Measurements from ENCODE around the gene NMB.

Gene NMB

GRCh38 chr15:84620626-84621025 is 37.4 kb downstream of the NMB start:
- DNase-seq, result no peak

- no peak for DNase-seq
Measured at GRCh38 chr15:84616235-84616634, 41.8 kb downstream of the NMB start.

DNA sequence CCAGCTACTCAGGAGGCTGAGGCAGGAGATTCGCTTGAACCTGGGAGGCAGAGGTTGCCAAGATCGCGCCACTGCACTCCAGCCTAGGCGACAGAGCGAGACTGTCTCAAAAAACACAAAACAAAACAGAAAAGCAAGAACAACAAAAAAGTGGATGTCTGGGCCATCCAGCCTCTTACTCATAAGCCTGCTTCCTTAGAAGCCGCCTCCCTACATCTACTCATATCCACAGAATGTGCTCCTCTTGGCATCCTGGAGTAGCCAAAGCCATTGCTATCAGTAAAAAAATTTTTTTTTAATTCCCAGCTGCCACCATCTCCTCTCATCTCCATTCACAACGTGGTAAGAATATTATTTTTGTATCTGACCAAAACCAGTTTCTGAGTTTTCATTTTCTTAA is 46.4 kb downstream of the NMB start:
- no peak for DNase-seq

DNA sequence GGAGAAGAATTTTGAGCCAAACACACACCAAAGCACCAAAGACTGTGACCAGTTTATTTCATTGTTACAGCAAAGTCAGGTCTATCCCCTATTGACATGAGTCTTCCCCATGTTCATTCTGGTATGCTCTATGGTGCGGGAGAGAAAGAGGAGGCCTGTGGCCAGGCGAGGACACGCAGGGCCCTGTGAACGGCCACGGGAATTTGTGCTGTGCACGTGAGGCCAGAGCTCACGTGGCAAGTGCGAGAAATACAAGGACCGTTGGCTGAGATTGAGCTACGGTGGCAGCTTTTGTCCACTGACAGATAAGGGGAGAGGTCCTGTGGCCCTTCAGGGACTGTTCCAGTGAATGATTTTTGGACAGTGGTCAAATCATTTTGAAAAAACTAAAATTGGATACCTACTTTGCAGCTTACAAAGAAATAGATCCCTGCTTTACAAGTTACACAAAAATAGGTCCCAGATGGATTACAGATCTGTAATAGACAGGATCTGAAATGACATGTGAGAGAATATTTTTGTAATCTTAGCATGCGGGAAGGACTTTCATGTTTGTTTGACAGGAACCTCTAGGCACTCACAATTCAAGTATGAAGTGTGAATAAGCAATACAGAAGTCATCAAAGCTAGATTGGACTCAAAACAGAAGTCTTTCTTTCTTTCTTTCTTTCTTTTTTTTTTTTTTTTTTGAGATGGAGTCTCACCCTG is 48.0 kb downstream of the NMB start:
- DNase-seq, result no peak

DNA sequence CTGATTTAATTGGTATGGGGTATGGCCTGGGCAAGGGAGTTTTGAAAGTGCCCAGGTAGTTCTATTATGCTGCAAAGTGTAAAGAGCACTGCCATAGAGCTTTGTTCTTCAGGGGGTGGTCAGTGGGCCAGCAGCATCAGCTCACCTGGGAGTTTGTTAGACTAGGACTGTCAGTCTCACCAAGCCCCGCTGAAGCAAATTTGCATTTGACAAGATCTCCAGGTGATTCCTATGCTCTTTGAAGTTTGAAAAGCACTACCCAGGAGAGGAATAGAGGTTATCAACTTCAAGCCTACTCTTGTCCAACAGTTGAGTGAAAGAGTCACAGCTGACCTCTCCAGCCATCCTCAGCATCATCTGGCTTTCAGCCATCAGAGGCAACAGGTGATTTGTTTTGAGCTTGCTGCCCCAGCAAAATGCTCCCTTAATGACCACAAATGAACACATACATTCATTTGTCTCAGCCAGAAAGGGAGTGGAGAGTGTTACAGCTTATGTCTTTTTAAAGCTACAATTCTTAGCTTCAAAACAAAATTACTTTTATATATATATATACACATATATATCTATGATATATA is 49.2 kb downstream of the NMB start:
- no peak for DNase-seq

DNA sequence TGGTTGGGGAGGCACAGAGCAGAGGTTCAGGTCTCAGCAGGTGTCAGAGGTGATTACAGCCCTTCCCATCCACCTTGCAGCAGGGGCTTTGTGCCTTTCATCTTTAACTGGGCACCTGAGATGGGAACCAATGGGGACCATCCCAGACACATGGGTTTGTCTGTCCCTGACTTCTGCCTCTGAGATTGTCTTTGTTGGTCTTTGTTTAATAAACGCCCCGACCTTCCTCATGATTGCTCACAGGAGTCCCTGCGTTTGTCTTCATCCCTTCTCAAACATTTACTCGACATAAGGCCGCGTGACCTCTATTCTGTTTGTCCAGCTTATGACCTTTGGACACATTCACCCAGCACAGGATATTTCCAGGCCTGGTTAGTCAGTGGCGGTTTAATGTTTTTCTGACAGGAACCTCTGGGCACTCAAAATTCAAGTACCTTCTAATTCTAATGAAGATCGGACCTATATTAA is 51.3 kb downstream of the NMB start:
- no peak for DNase-seq

DNA sequence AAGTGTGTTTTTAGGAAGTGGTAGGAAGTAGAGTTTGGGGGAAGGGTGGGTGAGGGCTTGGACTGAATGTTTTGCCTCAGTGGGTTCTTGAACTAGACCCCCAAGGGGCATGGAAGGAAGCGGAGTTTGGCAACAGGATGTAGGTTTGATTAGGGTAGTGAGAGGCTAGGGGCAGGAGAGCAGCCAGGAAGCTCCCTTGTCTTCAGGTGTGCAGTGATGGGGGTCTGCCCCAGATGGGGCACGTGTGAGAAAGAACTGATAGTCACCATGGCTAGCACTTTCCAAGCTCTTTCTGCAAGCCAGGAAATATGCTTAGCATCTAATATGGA is 52.5 kb downstream of the NMB start:
- DNase-seq, result no peak
